Midbrain (tissue), 1 donor: ENCODE data around the gene GSTO2.

Experiments used
- DNase-seq: peaks from one replicate; lab custom pipeline; 2025; lab: John Stamatoyannopoulos, UW

The GSTO2 gene

DNA sequence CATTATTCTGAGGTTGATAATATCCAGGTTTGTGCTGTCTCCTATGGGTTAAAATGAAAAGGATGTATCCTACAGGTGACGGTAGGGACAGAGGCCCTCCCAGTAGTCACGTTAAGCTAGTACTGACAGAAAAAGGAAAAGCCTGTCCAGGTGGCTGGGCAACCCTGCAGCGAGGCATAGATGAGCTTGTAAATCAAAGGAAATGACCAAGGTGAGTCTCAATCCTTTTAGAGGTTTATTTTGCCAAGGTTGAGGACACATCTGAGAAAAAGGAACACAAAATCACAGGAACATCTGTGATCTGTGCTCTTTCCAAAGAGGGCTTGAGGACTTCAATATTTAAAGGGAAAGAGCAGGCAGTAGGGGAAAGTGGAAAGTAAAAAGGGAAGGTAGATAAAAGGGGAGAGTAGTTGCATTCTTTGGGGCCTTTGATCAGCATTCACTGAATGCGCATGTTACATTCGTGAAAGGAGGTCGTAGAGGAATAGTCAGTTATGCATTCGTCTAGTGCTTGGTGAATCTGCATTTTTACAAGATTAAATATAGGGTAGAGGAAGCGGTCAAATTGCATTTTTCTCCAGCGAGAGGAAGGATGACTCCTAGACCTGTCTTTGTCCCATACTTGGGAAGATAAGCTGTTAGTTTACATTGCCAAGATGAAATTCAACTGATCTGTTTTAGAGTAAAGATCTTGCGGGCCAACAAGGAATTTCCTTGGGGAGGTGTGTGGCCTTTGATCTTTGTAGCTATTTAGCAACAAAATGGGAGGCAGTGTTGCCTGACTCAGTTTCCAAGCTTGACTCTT lies 15.2 kb upstream of the GSTO2 start:
- no peak for DNase-seq

DNA sequence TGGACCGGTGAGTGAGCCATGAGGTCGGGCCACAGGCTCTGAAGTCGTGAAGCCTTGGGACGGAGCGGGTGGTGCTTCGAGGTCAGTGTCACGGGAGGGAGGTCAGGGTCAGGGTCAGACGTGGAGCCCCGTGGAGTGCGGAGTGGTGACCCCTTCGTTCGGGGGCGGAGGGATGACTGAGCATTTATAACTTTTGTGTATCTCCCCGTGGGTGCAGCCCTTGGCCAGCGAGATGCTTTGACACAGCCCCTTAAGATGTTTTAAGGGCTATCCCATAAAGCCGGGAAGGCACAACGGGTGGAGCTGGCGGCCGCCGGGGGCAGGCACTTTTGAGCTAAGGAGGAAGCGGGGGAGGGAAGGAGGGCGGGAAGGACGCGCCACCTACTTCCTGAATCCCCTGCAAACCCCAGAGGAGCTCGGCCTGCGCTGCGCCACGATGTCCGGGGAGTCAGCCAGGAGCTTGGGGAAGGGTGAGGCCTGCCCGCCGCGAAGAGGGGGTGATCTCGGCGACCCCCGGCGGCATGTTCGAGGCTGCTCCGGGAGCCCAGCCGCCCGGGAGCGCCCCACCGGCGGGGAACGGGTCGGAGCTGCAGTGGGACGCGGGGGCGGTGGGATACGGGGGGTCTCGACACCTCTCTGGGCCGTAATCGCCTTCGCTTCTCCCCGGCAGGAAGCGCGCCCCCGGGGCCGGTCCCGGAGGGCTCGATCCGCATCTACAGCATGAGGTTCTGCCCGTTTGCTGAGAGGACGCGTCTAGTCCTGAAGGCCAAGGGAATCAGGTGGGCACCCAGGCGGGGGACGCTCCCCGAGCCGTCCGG lies 14.3 kb upstream of the GSTO2 start, which contains the start of gene GSTO1:
Gene GSTO1 (plus strand): TSS at position 400 of the 818 bp plus-strand sequence. CDS start 37 bp downstream, at position 437.
- DNase-seq = peak; percentile 58

DNA sequence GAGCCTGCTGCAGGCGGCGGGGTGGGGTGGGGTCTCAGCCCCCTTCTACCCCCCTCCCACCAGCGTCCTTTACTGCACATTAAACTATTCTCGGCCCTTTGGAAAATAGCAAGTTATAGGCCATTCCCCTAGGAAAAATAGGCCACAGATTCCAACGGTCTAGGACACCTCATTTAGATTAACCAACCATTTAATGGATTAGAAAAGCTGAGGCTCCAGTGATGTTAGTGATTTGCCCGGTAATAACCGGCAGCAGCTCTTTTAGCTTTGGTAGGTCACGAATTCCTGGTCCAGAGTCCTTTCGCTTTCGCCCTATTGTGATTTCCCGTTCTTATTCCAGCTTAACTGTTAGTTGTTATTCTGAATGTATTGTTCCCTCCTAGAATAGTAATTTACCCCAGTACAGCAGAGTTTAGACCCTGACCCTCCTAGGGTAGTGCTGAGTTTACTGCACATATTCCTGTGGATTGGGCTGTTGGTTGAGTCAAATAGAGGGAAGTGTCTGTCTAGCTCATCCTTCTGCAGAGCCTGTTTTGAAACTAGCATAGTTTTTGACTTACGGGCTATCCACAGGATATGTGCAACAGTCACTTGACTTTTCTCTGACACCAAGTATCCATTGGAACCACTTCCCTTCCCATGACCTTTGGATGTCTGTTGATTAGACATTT lies 13.5 kb upstream of the GSTO2 start:
- DNase-seq = peak; percentile 59

DNA sequence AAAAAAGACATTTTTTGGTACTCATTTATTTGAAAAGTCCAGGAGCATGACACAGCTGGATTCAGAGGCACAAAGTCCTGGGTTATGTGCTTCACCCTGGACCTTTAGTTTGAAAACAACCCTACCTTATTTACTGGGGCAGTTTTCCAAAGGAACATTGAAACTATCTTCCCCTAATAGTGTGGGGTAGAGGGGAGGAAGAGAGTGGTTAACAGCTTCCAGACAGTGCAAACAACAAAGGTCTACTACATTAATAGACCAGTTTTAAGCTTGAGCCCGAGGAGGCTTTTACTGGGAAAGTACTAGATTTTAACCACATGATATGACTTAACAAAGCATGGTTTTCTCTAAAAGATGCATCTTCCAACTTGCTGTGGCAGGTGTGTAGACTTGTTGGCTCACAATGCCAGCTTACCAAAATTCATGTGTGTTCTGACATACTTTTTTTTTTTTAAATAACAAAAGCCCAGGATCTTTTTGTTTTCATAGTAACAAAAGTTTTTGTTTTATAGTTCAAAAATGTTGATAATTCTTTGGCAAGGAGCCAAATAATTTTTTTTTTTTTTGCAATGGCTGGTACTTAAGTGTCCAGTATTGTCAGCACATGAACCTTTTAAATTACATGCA lies 12.5 kb upstream of the GSTO2 start:
- DNase-seq = peak; percentile 20

DNA sequence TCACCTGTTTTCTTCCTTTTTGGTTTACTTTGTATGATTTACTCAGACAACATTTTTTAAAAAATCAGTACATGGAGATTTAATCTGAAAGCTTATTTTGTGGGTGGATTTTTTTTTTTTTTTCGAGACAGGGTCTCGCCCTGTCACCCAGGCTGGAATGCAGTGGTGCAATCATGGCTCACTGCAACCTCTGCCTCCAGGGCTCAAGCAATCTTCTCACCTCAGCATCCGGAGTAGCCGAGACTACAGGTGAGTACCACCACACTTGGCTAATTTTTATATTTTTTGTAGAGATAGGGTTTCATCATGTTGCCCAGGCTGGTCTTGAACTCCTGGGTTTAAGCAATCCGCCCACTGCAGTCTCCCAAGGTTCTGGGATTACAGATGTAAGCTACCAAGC lies 11.7 kb upstream of the GSTO2 start:
- no peak for DNase-seq

DNA sequence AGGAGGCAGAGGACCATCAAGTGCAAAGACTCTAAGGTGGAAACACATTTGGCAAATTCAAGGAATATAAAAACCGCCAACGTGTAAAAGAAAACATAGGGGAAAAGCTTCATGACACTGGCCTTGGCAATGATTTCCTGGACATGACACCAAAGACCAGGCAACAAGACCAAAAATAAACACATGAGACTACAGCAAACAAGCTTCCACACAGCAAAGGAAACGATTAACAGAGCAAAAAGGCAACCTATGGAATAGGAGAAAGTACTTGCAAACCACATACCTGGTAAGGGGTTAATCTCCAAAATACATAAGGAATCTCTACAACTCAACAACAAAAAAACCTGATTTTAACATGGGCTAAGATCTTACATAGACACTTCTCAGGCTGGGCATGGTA lies 10.8 kb upstream of the GSTO2 start:
- DNase-seq = no peak

DNA sequence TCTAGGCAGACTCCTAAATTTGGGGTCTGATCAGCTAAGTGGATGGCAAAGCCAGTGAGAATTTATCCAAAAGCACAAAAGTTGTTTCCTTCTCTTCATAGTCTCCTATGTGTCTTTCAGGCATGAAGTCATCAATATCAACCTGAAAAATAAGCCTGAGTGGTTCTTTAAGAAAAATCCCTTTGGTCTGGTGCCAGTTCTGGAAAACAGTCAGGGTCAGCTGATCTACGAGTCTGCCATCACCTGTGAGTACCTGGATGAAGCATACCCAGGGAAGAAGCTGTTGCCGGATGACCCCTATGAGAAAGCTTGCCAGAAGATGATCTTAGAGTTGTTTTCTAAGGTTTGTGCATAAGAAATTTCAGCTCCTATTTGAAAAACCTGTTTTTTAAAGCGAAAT lies 9.5 kb upstream of the GSTO2 start:
- DNase-seq = no peak

DNA sequence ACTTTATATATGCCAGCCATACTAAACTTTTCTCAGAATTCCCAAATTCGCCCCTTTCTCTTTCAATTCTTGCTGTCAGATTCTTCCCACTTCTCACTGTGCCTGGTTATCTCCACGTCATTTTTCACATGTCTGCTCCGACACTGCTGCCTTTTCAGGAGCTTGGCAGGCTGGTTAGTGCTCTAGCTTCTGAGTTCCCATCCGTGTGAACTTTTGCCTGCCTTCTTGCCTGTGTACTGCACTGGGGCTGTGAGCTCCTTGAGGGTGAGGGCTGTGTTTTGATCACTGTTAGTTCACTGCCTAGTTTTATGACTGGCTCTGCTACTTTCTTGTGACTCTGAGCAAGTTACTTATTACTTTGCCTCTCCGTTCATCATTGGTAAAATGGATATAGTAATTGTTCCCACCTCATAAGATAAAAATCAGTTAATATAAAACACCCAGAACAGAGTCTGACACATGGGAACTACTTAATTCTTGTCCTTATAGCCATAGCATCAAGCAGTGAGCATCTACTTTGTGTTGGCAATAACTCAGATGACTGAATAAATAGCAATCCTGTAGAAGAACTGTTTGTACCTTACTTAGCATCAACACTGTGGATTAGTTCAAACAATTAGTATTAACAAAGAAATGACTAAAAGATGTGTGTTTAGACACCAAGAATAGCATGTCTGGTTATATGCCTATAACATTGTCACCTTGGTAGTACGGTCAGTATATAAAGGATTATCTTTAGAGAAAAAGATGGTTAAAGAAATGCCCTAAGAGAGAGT lies 8.8 kb upstream of the GSTO2 start:
- no peak for DNase-seq

DNA sequence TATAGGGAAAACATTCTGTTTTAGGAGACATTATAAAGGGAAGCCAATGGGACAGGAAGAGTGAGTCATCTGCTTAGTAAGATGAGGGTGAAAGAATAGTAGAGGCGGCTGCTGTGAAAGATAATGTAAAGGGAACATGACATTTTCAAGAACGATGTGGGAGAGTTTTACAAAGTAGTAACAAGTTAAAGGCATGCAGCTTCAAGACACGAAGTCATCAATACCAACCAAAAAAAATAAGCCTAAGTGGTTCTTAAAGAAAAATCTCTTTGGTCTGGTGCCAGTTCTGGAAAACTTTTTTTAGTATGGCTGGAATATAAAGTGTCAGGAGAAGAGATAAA lies 8.2 kb upstream of the GSTO2 start:
- DNase-seq = no peak

DNA sequence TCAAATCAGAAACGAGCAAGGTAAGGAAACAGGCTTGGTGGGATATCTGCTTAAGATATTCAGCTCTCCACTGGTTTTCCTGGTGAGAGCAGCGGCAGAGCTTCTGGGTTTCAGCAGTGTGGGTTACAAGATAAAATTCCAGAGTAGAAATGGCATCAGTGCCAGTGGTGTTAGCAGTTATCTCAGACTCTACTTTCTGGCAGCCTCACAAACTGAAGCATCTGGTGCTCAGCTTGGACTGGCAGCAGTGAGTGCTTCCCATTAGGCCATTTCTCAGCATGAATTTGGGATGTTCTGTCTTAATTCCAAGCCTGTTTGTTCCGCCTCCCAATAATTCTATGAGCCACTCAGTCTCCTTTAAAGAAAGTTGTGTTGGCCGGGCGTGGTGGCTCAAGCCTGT lies 6.9 kb upstream of the GSTO2 start:
- no peak for DNase-seq

DNA sequence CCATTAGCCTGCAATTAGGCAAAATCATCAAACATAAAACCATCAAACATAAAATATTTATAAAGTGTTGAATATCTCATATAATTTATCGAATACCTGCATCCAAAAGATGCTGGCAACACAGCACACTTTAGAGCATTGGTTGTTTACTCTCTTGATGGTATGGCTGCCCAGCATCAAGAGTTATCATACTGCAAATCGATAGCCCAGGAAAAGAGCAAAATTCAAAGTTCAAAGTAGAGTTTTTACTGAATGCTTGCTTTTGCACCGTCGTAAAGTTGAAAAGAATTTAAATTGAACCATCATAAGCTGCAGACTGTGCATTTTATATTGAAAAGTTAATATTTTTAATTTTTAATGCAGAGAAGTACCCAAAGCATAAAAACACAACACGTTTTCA lies 4.2 kb upstream of the GSTO2 start:
- no peak for DNase-seq

DNA sequence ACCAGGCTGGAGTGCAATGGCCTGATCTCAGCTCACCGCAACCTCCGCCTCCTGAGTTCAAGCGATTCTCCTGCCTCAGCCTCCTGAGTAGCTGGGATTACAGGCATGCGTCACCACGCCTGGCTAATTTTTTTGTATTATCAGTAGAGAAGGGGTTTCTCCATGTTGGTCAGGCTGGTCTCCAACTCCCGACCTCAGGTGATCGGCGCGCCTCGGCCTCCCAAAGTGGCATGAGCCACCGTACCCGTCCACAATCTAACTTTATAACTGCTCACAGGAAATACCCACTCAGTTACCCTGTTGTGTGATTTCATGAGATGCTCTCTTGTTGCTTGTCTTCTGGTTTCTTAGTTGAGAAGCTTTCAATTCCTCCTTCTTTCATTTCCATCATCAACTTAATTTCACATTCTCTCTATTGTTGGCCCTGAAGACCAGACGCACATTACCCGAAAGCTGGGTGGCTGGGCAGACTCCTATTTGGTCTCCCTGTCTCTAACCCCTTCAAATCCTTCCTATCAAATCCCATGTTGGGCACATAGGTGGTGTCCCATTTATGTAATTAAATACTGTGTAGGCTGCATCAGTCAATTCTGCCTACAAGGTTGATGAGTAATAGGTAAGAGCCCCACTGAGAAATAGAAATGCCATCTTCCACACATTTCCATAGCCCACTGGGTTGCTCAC lies 1.1 kb upstream of the GSTO2 start:
- DNase-seq = no peak

DNA sequence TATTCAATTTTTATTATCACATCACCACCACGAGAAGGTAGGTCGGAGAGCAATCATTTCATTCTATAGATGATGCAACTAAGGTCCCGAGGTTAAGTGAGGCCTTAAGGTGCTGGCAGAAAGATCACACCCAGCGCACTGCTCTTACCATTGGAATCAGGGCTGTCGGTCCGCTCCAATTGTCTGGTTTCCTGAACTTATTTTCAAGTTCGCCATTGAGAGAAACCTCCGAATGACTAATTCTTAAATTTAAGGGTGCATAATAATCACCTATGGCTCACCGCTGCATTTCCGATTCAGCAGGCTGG lies 625 bp upstream of the GSTO2 start:
- DNase-seq = no peak

DNA sequence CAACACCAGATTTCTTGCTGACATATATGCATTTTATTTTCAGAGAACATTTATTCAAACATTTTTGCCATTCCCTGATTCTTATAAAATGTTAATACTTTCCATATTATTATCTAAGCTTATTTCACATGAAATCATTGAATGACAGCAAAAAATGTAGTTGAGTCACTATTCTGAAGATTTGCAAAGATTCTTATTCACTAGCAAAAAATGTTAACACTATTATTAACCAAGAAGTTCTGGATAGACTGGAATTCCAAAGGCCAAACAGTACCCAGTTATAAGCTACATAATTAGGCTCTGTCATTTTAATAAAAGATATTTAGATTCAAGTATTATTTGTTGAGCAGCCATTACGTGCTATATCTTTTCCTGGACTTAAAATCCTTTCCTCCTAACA lies 4.3 kb downstream of the GSTO2 start:
- no peak for DNase-seq

DNA sequence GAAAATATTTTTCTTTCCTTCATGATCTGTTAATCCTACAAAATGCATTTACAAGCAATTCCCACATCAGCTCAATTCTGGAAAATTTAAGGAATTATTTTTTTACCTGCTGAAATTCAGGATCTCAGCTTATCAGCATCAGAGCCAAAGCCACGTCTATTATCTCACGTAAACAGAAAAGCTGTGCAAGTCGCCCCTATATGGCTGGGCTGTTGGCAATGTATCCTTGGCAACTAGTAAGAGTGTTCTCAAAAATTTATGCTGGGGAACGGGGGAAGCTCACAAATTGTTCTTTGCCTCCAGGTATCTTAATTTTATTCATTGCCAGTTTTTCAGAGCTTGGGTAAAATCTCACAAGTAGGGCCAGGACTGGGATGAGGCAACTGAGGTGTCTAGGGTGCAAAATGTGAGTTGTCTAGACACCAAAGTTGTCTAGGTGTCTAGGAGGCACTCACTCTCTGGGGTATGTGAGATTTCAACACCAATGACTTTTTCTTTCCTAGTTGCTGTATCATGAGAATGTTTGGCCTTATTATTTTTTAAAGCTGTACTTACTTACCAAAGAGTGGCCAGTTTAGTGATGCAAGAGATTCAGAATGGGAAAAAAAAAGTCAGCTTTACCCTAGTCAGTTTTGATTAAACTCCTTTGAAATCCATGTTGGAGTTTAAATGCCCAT lies 5.1 kb downstream of the GSTO2 start:
- no peak for DNase-seq

DNA sequence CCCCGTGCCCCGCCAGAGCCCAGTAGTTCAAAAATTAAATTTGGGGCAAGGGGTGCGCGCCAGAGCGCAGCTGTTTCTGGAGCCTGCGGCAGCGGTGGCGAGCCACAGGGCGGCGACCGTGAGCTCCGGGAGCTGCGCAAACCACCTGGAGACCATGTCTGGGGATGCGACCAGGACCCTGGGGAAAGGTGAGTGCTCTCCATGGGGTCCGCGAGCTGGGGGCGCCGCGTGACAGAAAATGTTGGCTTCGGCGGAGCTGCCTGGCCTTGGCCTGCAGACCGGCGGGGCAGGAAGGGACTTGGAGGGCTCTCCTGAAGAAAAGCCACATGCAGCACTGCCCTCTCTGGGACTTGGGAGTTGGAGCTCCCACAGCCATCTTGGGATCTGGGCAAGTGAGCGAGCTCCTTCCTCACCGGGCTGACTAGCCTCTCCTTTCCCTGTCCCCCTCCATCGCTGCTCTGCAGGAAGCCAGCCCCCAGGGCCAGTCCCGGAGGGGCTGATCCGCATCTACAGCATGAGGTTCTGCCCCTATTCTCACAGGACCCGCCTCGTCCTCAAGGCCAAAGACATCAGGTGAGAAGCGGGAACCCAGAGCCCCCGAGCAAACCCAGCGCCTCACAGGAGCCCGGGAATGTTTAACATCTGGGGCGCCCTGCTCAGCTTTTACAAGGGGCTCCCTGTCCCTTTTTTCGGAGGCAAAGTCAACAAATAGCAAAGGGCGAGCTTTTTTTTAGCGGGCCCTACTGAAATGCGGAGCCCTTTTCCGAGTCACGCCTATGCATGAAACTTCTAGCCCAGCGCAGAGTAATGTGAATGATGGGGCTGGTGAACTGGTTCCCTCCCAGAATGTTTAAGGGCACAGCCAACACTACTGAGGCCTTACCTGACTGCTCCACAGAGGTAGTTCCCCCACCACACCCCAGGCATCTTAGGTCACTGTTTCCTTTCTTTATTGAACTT lies 6.1 kb downstream of the GSTO2 start:
- no peak for DNase-seq

DNA sequence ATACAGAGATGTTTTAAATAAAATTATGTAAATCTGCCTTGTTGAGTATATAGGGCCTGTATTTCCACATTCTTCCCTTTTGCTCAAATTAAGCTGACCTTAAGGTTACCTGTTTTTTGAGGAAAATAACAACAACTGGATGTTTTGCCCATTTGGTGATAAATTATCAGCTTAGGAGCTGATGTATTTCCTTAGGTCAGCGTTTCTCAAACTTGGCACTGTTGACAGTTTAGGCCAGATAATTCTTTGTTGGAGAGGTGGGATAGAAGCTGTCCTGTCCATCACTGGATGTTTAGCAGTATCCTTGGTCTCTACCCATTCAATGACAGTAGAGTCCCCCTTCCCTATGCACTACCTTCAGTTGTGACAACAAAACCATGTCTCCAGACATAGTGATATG lies 7.2 kb downstream of the GSTO2 start:
- no peak for DNase-seq

DNA sequence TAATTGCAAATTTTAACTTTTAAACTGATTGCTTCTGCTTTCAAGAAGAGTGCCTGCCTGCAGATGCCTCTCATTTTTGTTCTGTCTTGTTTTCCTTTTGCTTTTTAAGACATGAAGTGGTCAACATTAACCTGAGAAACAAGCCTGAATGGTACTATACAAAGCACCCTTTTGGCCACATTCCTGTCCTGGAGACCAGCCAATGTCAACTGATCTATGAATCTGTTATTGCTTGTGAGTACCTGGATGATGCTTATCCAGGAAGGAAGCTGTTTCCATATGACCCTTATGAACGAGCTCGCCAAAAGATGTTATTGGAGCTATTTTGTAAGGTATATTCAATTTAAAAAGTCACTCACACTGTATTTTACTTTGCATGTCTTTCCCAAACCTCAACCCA lies 8.8 kb downstream of the GSTO2 start:
- no peak for DNase-seq

DNA sequence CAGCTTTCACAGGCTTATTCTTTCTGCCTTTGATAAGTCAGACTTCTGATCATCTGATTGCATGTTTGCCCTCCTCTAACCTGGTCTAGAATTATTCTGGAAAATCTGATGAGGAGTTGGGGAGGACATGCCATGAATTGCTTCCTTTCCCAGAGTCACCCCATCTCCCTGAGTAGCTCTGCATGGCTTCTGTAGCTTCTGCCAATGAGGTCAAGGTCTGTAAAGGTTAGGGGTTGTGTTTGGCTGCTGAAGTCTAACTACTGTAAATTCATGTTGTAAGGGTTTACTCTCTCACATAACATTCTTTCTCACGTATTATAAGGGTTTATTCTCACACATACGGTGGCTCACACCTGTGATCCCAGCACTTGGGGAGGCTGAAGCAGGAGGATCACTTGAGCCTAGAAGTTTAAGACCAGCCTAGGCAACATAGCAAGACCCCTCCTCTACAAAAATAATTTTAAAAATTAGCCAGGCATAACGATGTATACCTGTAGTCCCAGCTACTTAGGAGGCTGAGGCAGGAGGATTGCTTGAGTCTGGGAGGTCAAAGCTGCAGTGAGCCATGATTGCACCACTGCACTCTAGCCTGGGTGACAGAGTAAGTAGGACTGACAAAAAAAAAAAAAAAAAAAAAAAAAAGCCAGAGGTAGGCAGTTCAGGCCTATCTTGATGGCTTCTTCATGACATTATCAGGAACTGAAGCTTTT lies 10.7 kb downstream of the GSTO2 start:
- no peak for DNase-seq
